Transverse colon (tissue), 4 donors: ENCODE measurements around the gene ARAF. TPM values are rescaled to one million over a fixed set of nuclear protein-coding genes. Genes with fewer than 3 reads are reported as not detected.

Experiments used
- DNase-seq: peaks from one replicate; pipeline ENCODE4 v3.0.0-alpha.2; 2019
- H3K27ac ChIP-seq, 4 donors: fragments of 200-600 bp; sonication (generic); 2 replicates each; pipeline ENCODE4 v1.5.1; 2016 to 2018; ENCODE audit warnings: inconsistent platforms in 4 of 4
- H3K27me3 ChIP-seq: fragments of 200-600 bp; sonication (generic); 2 replicates; pipeline ENCODE4 v1.5.1; 2017; ENCODE audit warnings: inconsistent platforms
- H3K36me3 ChIP-seq, 4 donors: fragments of 200-600 bp; sonication (generic); 2 replicates each; pipeline ENCODE4 v1.5.1; 2017 to 2019; ENCODE audit warnings: inconsistent platforms in 4 of 4
- H3K4me1 ChIP-seq, 4 donors: fragments of 200-600 bp; sonication (generic); 2 replicates each; pipeline ENCODE4 v1.5.1; 2017 to 2020; ENCODE audit warnings: inconsistent platforms in 4 of 4
- H3K4me3 ChIP-seq, 4 donors: fragments of 200-600 bp; sonication (generic); 1 replicate in 1 of 4; 2 replicates in 3 of 4; pipeline versions ENCODE4 v1.5.1 to v1.6.1; 2017 to 2019; ENCODE audit warnings: inconsistent platforms in 4 of 4
- H3K9me3 ChIP-seq, 2 donors: fragments of 200-600 bp; sonication (generic); 2 replicates each; pipeline ENCODE4 v1.5.1; 2017 to 2019; ENCODE audit warnings: inconsistent platforms in 2 of 2
- EP300 ChIP-seq: sonication (generic); formaldehyde crosslinking; IDR thresholded peaks from one replicate; pipeline ENCODE4 v1.6.1; 2017; ENCODE audit warnings: antibody characterized with exemption, low read depth
- POLR2A ChIP-seq: fragments of 450-650 bp; IDR thresholded peaks from one replicate; pipeline ENCODE4 v1.6.1; 2016; ENCODE audit warnings: antibody characterized with exemption, mild to moderate bottlenecking, moderate library complexity
- POLR2AphosphoS5 ChIP-seq, 3 donors: sonication (generic); formaldehyde crosslinking; IDR thresholded peaks; one replicate each; pipeline ENCODE4 v1.6.1; 2016; ENCODE audit warnings: antibody characterized with exemption in 3 of 3
- WGBS, 2 donors: methylation state at CpG; one replicate each; pipeline ENCODE4 v1.1.5; 2018; ENCODE audit warnings: low coverage in 1 of 2; 5-methylcytosine and 5-hydroxymethylcytosine counted together
- in situ Hi-C, 4 donors: fragments of 200-750 bp; cut with MboI; loops; one replicate each; pipeline versions ENCODE4 v1.15.0 to v1.15.1; 2017; ENCODE audit warnings: low sequenced_read_pairs in 3 of 4, low pct_ligation_motif_present in 1 of 4, low pct_unique_long_range_greater_than_20kb in 1 of 4
- intact Hi-C: fragments of 100-400 bp; cut with DNase I; formaldehyde crosslinking; loops from one replicate; pipeline ENCODE4 v1.15.1; 2023; ENCODE audit warnings: low total_unique reads
- small RNA-seq, 4 donors: library from RNA; depleted of rRNA; stranded (forward); fragments of <200 nt; gene quantifications; one replicate each; pipeline ENCODE3, GENCODE V24; 2016
- total RNA-seq, 4 donors: library from RNA; depleted of rRNA; stranded (reverse); fragments of >200 nt; gene quantifications; one replicate each; pipeline ENCODE4 v1.1.0, GENCODE V29; 2016
- TF ChIP-seq, protein P1 (sequence below), 5 experiments: fragments of 200-600 bp in 3 of 5; fragments of 450-650 bp in 2 of 5; sonication (generic) in 3 of 5; IDR thresholded peaks; 1 replicate in 2 of 5; 2 replicates in 3 of 5; pipeline ENCODE4 v1.5.1; 2016 to 2017; ENCODE audit warnings: antibody characterized with exemption in 5 of 5, inconsistent platforms in 3 of 5, mild to moderate bottlenecking in 2 of 5, moderate library complexity in 1 of 5

The ARAF gene
- total RNA-seq, 4 donors from 2014 or later: 58.4 to 247 (median 88.3) TPM

- TF ChIP-seq, protein P1, sequence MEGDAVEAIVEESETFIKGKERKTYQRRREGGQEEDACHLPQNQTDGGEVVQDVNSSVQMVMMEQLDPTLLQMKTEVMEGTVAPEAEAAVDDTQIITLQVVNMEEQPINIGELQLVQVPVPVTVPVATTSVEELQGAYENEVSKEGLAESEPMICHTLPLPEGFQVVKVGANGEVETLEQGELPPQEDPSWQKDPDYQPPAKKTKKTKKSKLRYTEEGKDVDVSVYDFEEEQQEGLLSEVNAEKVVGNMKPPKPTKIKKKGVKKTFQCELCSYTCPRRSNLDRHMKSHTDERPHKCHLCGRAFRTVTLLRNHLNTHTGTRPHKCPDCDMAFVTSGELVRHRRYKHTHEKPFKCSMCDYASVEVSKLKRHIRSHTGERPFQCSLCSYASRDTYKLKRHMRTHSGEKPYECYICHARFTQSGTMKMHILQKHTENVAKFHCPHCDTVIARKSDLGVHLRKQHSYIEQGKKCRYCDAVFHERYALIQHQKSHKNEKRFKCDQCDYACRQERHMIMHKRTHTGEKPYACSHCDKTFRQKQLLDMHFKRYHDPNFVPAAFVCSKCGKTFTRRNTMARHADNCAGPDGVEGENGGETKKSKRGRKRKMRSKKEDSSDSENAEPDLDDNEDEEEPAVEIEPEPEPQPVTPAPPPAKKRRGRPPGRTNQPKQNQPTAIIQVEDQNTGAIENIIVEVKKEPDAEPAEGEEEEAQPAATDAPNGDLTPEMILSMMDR (IDR thresholded peaks at IDR 0.05): peak in 2 of 5 experiments; percentile 8 to 23
- no peak for TF ChIP-seq EP300
- TF ChIP-seq POLR2AphosphoS5 (IDR thresholded peaks at IDR 0.05): no peak
- in situ Hi-C loops (no loop called here), intact Hi-C loops (no loop called here)
- Histone ChIP-seq H3K36me3 (no peaks in the 10 kb centered on the region), H3K4me1 (peaks cover 0 to 4% (median 2%) of the 10 kb centered on the region in 4 donors), H3K27me3 (peaks cover 5% of the 10 kb centered on the region), H3K27ac (no peak within 1 kb of the TSS), H3K9me3 (no peaks in the 10 kb centered on the region), H3K4me3 (peak within 1 kb of the TSS in 2 of 4 donors; percentile 6 to 43)
- DNase-seq: peak; percentile 74
- WGBS, 2 donors: 64% methylated on average over 71 of the region's 88 CpGs; no CpG with 5 or more reads in 1 of the 2 donors
Observed at GRCh38 chrX:47619486-47620302, 58.7 kb downstream of the ARAF start, which contains the start of gene SYN1. Gene SYN1 (minus strand): TSS chrX:47619857. CDS start chrX:47619728, 129 bp downstream.

DNA sequence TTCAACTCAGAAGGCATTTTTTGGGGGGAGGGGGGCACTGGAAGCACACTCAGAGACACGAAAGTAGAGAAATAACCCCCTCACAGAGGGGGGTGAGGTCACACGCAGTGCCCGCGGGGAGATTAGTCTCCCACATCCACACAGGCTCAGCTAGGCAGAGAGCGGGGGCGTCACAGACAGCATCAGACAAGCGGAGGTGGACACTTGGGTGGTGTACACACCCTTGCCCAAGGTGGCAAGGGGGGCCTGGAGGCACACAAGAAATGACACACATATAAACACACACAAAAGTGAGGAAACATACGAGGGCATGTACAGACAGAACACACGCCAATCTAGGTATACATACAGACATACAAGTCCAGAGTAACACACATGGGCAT lies 59.3 kb downstream of the ARAF start:
- intact Hi-C loops (no loop called here), in situ Hi-C loops (no loop called here)
- no peak for TF ChIP-seq POLR2AphosphoS5 (IDR thresholded peaks at IDR 0.05)
- no peak for TF ChIP-seq EP300
- TF ChIP-seq POLR2A: no peak
- TF ChIP-seq, protein P1 (IDR thresholded peaks at IDR 0.05): no peak
- no peak overlapping the region for H3K27ac ChIP-seq
- H3K27me3 ChIP-seq: peaks cover 5% of the 10 kb centered on the region
- H3K9me3 ChIP-seq: no peaks in the 10 kb centered on the region
- no peak for DNase-seq
- no peaks in the 10 kb centered on the region for H3K36me3 ChIP-seq
- H3K4me3 ChIP-seq: no peak overlapping the region
- WGBS, 2 donors: 60 to 70% methylated on average over 2 to 9 of the region's 9 CpGs
- peaks cover 0 to 4% (median 2%) of the 10 kb centered on the region in 4 donors for H3K4me1 ChIP-seq

Small RNA genes within 50 kb of the gene (small RNA-seq; reads per million reads assigned to genes)
- gene MIR4769: 0 reads per million in 4 donors

Other genes with a start within 250 kb of the ARAF start
- under 1 TPM in 2 of 4 donors, not detected in 2; 0.14 to 0.32 TPM for gene ZNF157, start 190.6 kb upstream of the ARAF start, total RNA-seq
- gene ZNF41, start 78.0 kb upstream of the ARAF start, total RNA-seq: 10 to 100 TPM in 2 of 4 donors, 1 to 10 TPM in 2; 2.6 to 14.1 (median 9.2) TPM
- 10 to 100 TPM; 14.2 to 83.0 (median 43.6) TPM for gene TIMP1, start 21.2 kb downstream of the ARAF start, total RNA-seq
- under 1 TPM; 0.16 to 0.41 (median 0.39) TPM for gene SYN1, start 58.7 kb downstream of the ARAF start, total RNA-seq
- 1 to 10 TPM in 3 of 4 donors, under 1 TPM in 1; 0.60 to 10.0 (median 3.0) TPM for gene CFP, start 68.7 kb downstream of the ARAF start, total RNA-seq
- gene ELK1, start 89.4 kb downstream of the ARAF start, total RNA-seq: 10 to 100 TPM; 11.6 to 27.5 (median 18.6) TPM
- gene UXT, start 98.0 kb downstream of the ARAF start, total RNA-seq: 100 to 1,000 TPM in 2 of 4 donors, 10 to 100 TPM in 2; 21.3 to 122 (median 91.9) TPM